Erythroblast (primary cell): ENCODE data around the gene SLC22A23.

ENCODE experiments used
- GATA1 ChIP-seq: IDR thresholded peaks from 2 replicates; pipeline ENCODE4 v1.6.1; 2011; ENCODE audit warnings: low read depth, mild to moderate bottlenecking, control low read depth, low read length, moderate library complexity
- POLR2A ChIP-seq: IDR thresholded peaks from 2 replicates; pipeline ENCODE4 v1.6.1; 2011; ENCODE audit warnings: mild to moderate bottlenecking, low read length

DNA sequence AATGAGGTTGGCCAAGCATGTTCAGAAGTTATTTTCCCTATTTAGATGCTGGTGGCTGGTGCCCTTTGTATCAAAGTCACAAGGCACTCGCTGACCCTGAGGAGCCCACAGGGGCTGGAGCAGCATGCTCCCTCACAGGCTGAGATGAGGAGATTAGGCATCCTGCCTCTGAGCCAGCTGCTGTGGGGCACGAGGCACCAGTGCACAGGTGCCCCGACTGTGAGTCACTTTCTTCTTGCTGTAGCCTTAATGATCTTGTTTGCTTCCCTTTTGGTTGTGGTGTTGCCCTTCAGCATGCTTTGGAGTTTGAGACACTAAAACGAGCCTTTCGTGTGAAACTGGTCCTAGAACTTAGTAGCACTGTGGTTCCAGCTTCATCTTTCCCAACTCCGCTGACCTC, 193.8 kb downstream of the SLC22A23 start:
- TF ChIP-seq POLR2A, result no peak
- no peak for TF ChIP-seq GATA1
